ENCODE results near the gene DENND1A. TPM values are rescaled to one million over a fixed set of nuclear protein-coding genes. Genes with fewer than 3 reads are reported as not detected.

Gene DENND1A
- total and polyA plus RNA-seq, 12 donors, result 7.3 to 36.7 (median 19.6) TPM

DNA sequence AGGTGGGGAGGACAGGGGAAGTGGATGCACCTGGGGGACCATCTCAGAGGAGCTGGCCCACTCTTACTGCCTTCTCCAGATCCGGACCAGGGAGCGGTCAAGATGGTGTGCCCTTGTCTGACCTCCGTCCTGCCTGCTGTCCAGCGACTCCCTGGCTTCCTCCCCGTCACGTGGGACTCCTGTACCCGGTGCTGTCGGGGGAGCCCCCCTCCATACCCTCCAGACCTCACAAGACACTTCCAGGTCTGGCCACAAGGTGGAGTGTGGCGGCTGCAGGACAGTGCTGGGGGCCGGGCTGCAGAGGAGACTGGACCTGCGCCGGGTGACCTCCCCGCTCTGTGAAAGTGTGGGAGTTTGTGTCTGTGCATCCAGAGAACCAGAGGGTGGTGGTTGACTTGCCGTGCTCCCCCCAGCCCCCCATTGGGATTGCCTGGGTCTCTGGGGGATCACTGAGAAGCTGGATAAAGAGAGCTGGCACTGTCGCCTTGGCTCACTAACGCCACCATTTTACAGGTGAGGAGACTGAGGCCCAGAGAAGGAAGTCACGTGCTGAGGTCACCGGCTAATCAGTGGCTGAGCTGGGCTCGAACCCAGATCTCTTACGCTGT is 575.8 kb downstream of the DENND1A start:
- TF ChIP-seq, protein P1, sequence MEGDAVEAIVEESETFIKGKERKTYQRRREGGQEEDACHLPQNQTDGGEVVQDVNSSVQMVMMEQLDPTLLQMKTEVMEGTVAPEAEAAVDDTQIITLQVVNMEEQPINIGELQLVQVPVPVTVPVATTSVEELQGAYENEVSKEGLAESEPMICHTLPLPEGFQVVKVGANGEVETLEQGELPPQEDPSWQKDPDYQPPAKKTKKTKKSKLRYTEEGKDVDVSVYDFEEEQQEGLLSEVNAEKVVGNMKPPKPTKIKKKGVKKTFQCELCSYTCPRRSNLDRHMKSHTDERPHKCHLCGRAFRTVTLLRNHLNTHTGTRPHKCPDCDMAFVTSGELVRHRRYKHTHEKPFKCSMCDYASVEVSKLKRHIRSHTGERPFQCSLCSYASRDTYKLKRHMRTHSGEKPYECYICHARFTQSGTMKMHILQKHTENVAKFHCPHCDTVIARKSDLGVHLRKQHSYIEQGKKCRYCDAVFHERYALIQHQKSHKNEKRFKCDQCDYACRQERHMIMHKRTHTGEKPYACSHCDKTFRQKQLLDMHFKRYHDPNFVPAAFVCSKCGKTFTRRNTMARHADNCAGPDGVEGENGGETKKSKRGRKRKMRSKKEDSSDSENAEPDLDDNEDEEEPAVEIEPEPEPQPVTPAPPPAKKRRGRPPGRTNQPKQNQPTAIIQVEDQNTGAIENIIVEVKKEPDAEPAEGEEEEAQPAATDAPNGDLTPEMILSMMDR (IDR thresholded peaks at IDR 0.05), result peak; percentile 68 to 89 (median 79)
- no peak for TF ChIP-seq POLR2A (IDR thresholded peaks at IDR 0.05)
- DNase-seq, result peak; percentile 46 to 77 (median 67)
- intact Hi-C loops (cut with DNase I), result no loop called here

DNA sequence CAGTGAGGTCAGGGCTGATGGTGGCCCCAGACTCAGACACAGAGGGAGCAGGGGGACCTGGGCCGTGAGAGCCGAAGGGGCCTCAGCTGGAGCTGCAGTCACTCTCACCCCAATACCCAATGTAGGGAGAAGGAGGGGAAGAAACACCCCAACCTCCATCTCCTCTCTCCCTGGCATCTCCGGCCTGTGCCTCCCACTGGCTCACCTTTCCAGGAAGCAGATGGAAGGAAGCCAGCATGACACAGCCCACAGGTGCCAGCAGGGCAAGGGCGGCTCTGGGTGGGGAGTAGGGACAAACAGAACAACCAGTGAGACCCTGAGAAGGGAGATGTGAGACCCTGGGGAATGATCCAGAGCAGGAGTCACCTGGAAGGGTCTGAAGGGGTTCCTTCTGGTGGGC is 576.9 kb downstream of the DENND1A start:
- H3K36me3 ChIP-seq (replicated peaks in 1 of 2), result no peaks in the 10 kb centered on the region
- no peaks in the 10 kb centered on the region for H3K4me1 ChIP-seq (replicated peaks in 1 of 2)
- 67 to 82% (median 71%) methylated on average over 4 of the region's 4 CpGs for WGBS, 4 donors
- H3K9me3 ChIP-seq (replicated peaks in 1 of 3), result no peaks in the 10 kb centered on the region
- no peak for DNase-seq
- H3K27me3 ChIP-seq, result peaks cover 40% of the 10 kb centered on the region
- intact Hi-C loops (cut with DNase I), result no loop called here
- no peak for TF ChIP-seq POLR2A (IDR thresholded peaks at IDR 0.05)
- no peak overlapping the region for H3K4me3 ChIP-seq
- H3K27ac ChIP-seq, result no peak overlapping the region

More for the DNA sequence above, 575.8 kb downstream of the DENND1A start:
- Histone ChIP-seq H3K27ac (no peak overlapping the region), H3K36me3 (replicated peaks in 1 of 2) (no peaks in the 10 kb centered on the region), H3K4me3 (no peak overlapping the region), H3K4me1 (replicated peaks in 1 of 2) (no peaks in the 10 kb centered on the region), H3K9me3 (replicated peaks in 1 of 3) (no peaks in the 10 kb centered on the region), H3K27me3 (peaks cover 30% of the 10 kb centered on the region)
- WGBS, 4 donors, result 9 to 21% (median 18%) methylated on average over 10 to 20 of the region's 20 CpGs; no CpG with 5 or more reads in 1 of the 4 donors

DNA sequence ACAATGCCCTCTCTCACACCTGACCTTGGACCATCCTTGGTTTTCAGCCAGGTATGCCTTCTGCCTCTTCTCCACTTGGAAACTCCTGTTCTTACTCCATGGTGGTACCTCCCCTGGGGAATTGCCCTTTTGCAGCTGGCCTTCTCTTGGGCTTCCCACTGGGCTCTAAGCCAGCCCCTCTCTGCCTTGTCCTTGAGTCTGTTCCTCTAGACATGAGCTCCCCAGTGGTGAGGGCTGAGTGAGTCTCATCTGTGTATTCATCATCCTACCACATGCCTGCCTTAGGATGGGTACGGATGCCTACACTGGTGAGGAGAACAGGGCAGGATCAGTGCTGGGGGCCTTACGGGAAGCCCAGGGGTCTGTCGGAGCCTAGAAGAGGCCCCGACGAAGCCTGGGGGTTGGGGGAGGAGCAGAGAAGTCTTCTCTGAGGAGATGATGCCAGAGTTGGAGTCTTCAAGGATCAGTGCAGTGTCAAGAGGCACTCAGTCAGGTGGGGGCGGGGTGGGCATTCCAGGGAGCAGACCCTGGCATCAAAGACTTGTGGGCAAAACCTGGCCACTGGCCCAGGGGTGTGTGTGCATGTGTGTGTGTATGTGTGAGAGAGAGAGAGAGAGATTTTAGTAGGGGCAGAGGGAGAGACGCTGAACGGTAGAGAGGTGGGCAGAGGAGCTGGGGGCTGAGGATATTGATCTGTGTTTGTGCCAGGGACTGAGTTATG is 579.2 kb downstream of the DENND1A start:
- TF ChIP-seq POLR2A (IDR thresholded peaks at IDR 0.05), result no peak
- intact Hi-C loops (cut with DNase I), result no loop called here
- Histone ChIP-seq H3K4me1 (replicated peaks in 1 of 2) (no peaks in the 10 kb centered on the region), H3K36me3 (replicated peaks in 1 of 2) (no peaks in the 10 kb centered on the region), H3K27ac (no peak overlapping the region), H3K4me3 (no peak overlapping the region), H3K27me3 (peaks cover 40% of the 10 kb centered on the region), H3K9me3 (replicated peaks in 1 of 3) (no peaks in the 10 kb centered on the region)
- 39 to 48% (median 42%) methylated on average over 5 to 8 of the region's 8 CpGs for WGBS, 4 donors
- DNase-seq, result peak in 6 of 7 donors; percentile 45 to 64 (median 54)

GRCh38 chr9:123349691-123350480 is 580.0 kb downstream of the DENND1A start:
- H3K4me1 ChIP-seq (replicated peaks in 1 of 2), result no peaks in the 10 kb centered on the region
- peaks cover 36% of the 10 kb centered on the region for H3K27me3 ChIP-seq
- H3K9me3 ChIP-seq (replicated peaks in 1 of 3), result no peaks in the 10 kb centered on the region
- no peak overlapping the region for H3K27ac ChIP-seq
- peak; percentile 46 to 69 (median 64) for DNase-seq
- no peak for TF ChIP-seq POLR2A (IDR thresholded peaks at IDR 0.05)
- TF ChIP-seq, protein P1 (IDR thresholded peaks at IDR 0.05), result peak; percentile 82 to 95 (median 91)
- intact Hi-C loops (cut with DNase I), result loop anchor here in 1 of 2 donors (5.0 kb wide), 1 partner anchor 263 kb away; no protein-coding TSS in a partner anchor
- WGBS, 4 donors, result 17 to 30% (median 19%) methylated on average over 6 to 16 of the region's 16 CpGs
- no peaks in the 10 kb centered on the region for H3K36me3 ChIP-seq (replicated peaks in 1 of 2)
- H3K4me3 ChIP-seq, result no peak overlapping the region

GRCh38 chr9:123349033-123349432 is 580.9 kb downstream of the DENND1A start:
- intact Hi-C loops (cut with DNase I), result loop anchor here in 1 of 2 donors (5.0 kb wide), 1 partner anchor 262 kb away; no protein-coding TSS in a partner anchor
- H3K9me3 ChIP-seq (replicated peaks in 1 of 3), result no peaks in the 10 kb centered on the region
- no peak overlapping the region for H3K27ac ChIP-seq
- 36 to 49% (median 44%) methylated on average over 2 to 3 of the region's 3 CpGs for WGBS, 4 donors
- H3K4me3 ChIP-seq, result no peak overlapping the region
- peaks cover 30% of the 10 kb centered on the region for H3K27me3 ChIP-seq
- H3K4me1 ChIP-seq (replicated peaks in 1 of 2), result no peaks in the 10 kb centered on the region
- no peak for DNase-seq
- H3K36me3 ChIP-seq (replicated peaks in 1 of 2), result no peaks in the 10 kb centered on the region
- no peak for TF ChIP-seq POLR2A (IDR thresholded peaks at IDR 0.05)
- TF ChIP-seq, protein P1 (IDR thresholded peaks at IDR 0.05), result no peak

All from adrenal gland (tissue), 12 donors.